ENCODE data around the gene TRMT61B.

Gene TRMT61B

GRCh38 chr2:28870146-28870891 is at the start of gene TRMT61B:
TRMT61B (minus strand) TSS chr2:28870309; CDS start chr2:28870277, 32 bp downstream.
- Mint-ChIP-seq H3K4me1 (ENCODE audit: low read depth) (peaks cover 30% of the 10 kb centered on the region), H3K27me3 (peaks cover 1% of the 10 kb centered on the region), H3K36me3 (peaks cover 7% of the 10 kb centered on the region), H3K4me3 (peak within 1 kb of the TSS; percentile 98), H3K27ac (peak within 1 kb of the TSS; percentile 96), H3K9me3 (ENCODE audit: low read depth) (no peaks in the 10 kb centered on the region)

GRCh38 chr2:28915939-28916338 is 45.8 kb upstream of the TRMT61B start:
- Mint-ChIP-seq H3K36me3 (peaks cover 2% of the 10 kb centered on the region), H3K9me3 (ENCODE audit: low read depth) (no peaks in the 10 kb centered on the region), H3K27me3 (no peaks in the 10 kb centered on the region), H3K4me3 (no peak overlapping the region), H3K27ac (no peak overlapping the region), H3K4me1 (ENCODE audit: low read depth) (peaks cover 10% of the 10 kb centered on the region)

- Mint-ChIP-seq H3K27me3 (no peaks in the 10 kb centered on the region), H3K9me3 (ENCODE audit: low read depth) (no peaks in the 10 kb centered on the region), H3K4me3 (no peak overlapping the region), H3K27ac (peak overlapping the region; percentile 7), H3K36me3 (peaks cover 16% of the 10 kb centered on the region), H3K4me1 (ENCODE audit: low read depth) (peaks cover 33% of the 10 kb centered on the region)
Observed at GRCh38 chr2:28909655-28910353, 39.7 kb upstream of the TRMT61B start.

GRCh38 chr2:28908172-28908571 is 38.1 kb upstream of the TRMT61B start:
- Mint-ChIP-seq H3K4me3 (no peak overlapping the region), H3K27ac (no peak overlapping the region), H3K27me3 (no peaks in the 10 kb centered on the region), H3K36me3 (peaks cover 16% of the 10 kb centered on the region), H3K9me3 (ENCODE audit: low read depth) (no peaks in the 10 kb centered on the region), H3K4me1 (ENCODE audit: low read depth) (peaks cover 39% of the 10 kb centered on the region)

DNA sequence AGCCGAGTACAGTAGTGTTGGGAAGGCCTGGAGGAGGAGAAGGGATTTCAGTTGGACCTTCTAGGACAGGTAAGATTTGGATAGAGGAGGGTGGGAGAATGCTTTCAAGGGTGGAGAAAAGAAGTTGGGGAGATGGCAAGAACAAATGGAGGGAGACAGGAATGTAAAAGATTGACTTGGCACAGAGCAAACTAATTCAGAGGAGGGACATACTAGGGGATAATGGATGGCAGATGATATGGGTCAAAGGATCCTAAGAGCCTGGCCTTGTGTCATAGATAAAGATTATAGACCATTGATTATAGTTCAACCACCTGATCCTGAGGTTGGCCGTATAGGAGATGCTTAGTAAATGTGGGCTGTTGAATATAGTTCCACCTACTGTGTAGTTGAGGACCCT is 36.7 kb upstream of the TRMT61B start:
- H3K9me3 Mint-ChIP-seq (ENCODE audit: low read depth), result no peaks in the 10 kb centered on the region
- H3K36me3 Mint-ChIP-seq, result peaks cover 14% of the 10 kb centered on the region
- no peaks in the 10 kb centered on the region for H3K27me3 Mint-ChIP-seq
- no peak overlapping the region for H3K4me3 Mint-ChIP-seq
- H3K27ac Mint-ChIP-seq, result peak overlapping the region; percentile 76
- peaks cover 45% of the 10 kb centered on the region for H3K4me1 Mint-ChIP-seq (ENCODE audit: low read depth)

- Mint-ChIP-seq H3K27ac (peak overlapping the region; percentile 76), H3K36me3 (peaks cover 14% of the 10 kb centered on the region), H3K9me3 (ENCODE audit: low read depth) (no peaks in the 10 kb centered on the region)
Observed at GRCh38 chr2:28906376-28906775, 36.3 kb upstream of the TRMT61B start.

GRCh38 chr2:28905533-28905932 is 35.4 kb upstream of the TRMT61B start:
- Mint-ChIP-seq H3K36me3 (peaks cover 14% of the 10 kb centered on the region), H3K27ac (no peak overlapping the region), H3K4me1 (ENCODE audit: low read depth) (peaks cover 54% of the 10 kb centered on the region), H3K9me3 (ENCODE audit: low read depth) (no peaks in the 10 kb centered on the region), H3K4me3 (no peak overlapping the region), H3K27me3 (no peaks in the 10 kb centered on the region)

More at GRCh38 chr2:28906376-28906775, 36.3 kb upstream of the TRMT61B start:
- Mint-ChIP-seq H3K27me3 (no peaks in the 10 kb centered on the region), H3K4me1 (ENCODE audit: low read depth) (peaks cover 47% of the 10 kb centered on the region), H3K4me3 (no peak overlapping the region)

DNA sequence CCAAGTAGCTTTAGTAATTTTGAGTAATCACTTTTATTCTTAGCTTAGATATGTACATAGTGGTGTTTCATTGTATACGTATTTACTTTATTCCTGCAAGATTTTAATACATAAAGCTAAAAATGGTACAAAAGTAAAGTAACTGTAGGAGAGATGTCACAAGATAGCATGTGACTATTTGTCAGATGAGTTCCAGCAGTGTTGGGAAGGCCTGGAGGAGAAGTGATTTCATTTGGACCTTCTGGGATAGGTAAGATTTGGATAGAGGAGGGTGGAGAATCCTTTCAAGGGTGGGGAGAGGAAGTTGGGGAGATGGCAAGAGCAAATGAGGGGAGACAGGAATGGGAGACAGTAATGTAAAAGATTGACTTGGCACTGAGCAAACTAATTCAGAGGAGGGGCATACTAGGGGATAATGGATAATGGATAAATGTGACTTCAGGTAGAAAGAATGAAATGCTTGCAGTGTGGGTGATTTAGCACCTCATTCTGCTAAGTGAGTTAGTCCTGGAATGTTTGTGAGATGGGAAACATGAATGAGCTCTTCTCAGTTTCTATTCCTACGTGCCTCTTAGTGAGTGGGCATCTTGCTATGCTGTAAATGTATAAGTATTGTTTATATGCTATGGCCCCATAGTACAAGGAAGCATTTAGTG is 34.8 kb upstream of the TRMT61B start:
- Mint-ChIP-seq H3K4me3 (no peak overlapping the region), H3K4me1 (ENCODE audit: low read depth) (peaks cover 55% of the 10 kb centered on the region), H3K27ac (peak overlapping the region; percentile 8)

GRCh38 chr2:28904295-28904694 is 34.2 kb upstream of the TRMT61B start:
- H3K9me3 Mint-ChIP-seq (ENCODE audit: low read depth), result no peaks in the 10 kb centered on the region
- H3K27ac Mint-ChIP-seq, result peak overlapping the region; percentile 36
- H3K36me3 Mint-ChIP-seq, result peaks cover 14% of the 10 kb centered on the region
- no peaks in the 10 kb centered on the region for H3K27me3 Mint-ChIP-seq
- no peak overlapping the region for H3K4me3 Mint-ChIP-seq
- H3K4me1 Mint-ChIP-seq (ENCODE audit: low read depth), result peaks cover 57% of the 10 kb centered on the region

More for the DNA sequence above, 34.8 kb upstream of the TRMT61B start:
- H3K36me3 Mint-ChIP-seq, result peaks cover 14% of the 10 kb centered on the region
- no peaks in the 10 kb centered on the region for H3K9me3 Mint-ChIP-seq (ENCODE audit: low read depth)
- H3K27me3 Mint-ChIP-seq, result no peaks in the 10 kb centered on the region

DNA sequence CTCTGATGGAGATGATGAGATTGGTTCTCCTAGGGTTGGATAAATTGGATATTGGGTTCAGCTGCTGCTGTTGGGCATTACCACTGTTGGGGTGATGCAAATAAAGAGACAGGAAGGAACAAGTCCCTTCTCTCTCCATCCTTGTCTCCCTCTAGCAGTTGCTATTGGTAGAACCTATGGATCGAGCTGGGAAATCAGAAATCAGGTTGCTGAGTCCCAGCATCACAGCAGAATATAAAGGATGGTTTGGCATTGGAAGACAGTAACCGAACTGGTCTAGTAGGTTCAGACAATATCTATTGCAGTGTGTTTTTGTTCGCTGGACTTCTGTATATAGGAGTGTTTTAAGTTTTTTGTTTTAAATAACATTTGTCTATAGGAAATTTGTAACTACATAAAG is 32.5 kb upstream of the TRMT61B start:
- peaks cover 10% of the 10 kb centered on the region for H3K36me3 Mint-ChIP-seq
- peaks cover 65% of the 10 kb centered on the region for H3K4me1 Mint-ChIP-seq (ENCODE audit: low read depth)
- no peaks in the 10 kb centered on the region for H3K9me3 Mint-ChIP-seq (ENCODE audit: low read depth)
- no peaks in the 10 kb centered on the region for H3K27me3 Mint-ChIP-seq
- no peak overlapping the region for H3K4me3 Mint-ChIP-seq
- no peak overlapping the region for H3K27ac Mint-ChIP-seq

GRCh38 chr2:28901841-28902240 is 31.7 kb upstream of the TRMT61B start:
- no peaks in the 10 kb centered on the region for H3K27me3 Mint-ChIP-seq
- no peak overlapping the region for H3K4me3 Mint-ChIP-seq
- peaks cover 67% of the 10 kb centered on the region for H3K4me1 Mint-ChIP-seq (ENCODE audit: low read depth)
- no peak overlapping the region for H3K27ac Mint-ChIP-seq
- H3K36me3 Mint-ChIP-seq, result peaks cover 14% of the 10 kb centered on the region
- no peaks in the 10 kb centered on the region for H3K9me3 Mint-ChIP-seq (ENCODE audit: low read depth)

- no peaks in the 10 kb centered on the region for H3K27me3 Mint-ChIP-seq
- no peak overlapping the region for H3K27ac Mint-ChIP-seq
- no peaks in the 10 kb centered on the region for H3K9me3 Mint-ChIP-seq (ENCODE audit: low read depth)
- H3K4me3 Mint-ChIP-seq, result peak overlapping the region; percentile 21
- peaks cover 12% of the 10 kb centered on the region for H3K36me3 Mint-ChIP-seq
- H3K4me1 Mint-ChIP-seq (ENCODE audit: low read depth), result peaks cover 67% of the 10 kb centered on the region
Observed at GRCh38 chr2:28901202-28901601, 31.1 kb upstream of the TRMT61B start.

DNA sequence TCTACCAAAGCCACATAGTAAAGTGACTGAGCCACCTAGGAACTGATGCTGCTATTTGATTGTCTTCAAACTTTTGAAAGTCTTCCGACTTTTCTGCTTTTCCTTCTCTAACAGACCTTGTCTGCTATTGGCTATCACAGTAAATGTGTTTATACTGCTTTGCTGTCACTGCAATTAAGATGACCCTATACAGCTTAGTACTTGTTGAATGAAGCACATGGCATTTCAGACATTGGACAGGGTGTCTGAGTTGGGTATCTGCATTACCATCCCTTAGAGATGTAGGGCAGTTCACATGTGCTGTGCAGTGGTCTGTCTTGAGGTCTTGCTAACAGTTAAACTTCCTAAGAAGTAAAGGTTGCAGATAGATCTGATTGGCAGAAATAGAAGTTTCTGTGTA is 27.9 kb upstream of the TRMT61B start:
- Mint-ChIP-seq H3K27me3 (no peaks in the 10 kb centered on the region), H3K27ac (peak overlapping the region; percentile 43), H3K36me3 (peaks cover 12% of the 10 kb centered on the region), H3K4me3 (peak overlapping the region; percentile 99), H3K9me3 (ENCODE audit: low read depth) (no peaks in the 10 kb centered on the region), H3K4me1 (ENCODE audit: low read depth) (peaks cover 55% of the 10 kb centered on the region)

- H3K36me3 Mint-ChIP-seq, result peaks cover 12% of the 10 kb centered on the region
- H3K4me1 Mint-ChIP-seq (ENCODE audit: low read depth), result peaks cover 48% of the 10 kb centered on the region
- peak overlapping the region; percentile 36 for H3K27ac Mint-ChIP-seq
- no peaks in the 10 kb centered on the region for H3K27me3 Mint-ChIP-seq
- H3K4me3 Mint-ChIP-seq, result peak overlapping the region; percentile 99
- no peaks in the 10 kb centered on the region for H3K9me3 Mint-ChIP-seq (ENCODE audit: low read depth)
Observed at GRCh38 chr2:28896906-28897305, 26.8 kb upstream of the TRMT61B start.

All from activated naive CD8-positive, alpha-beta T cell (primary cell).